PC-9 (cell line): ENCODE measurements around the gene CDNF. TPM values are rescaled to one million over a fixed set of nuclear protein-coding genes. Genes with fewer than 3 reads are reported as not detected.
A peak's percentile ranks its signal among the peaks of the same experiment; 100 is the strongest.

ENCODE experiments used
- Bru-seq: library from RNA; stranded (reverse); fragments of 400-500 nt; gene quantifications from one replicate; lab custom pipeline; 2021; lab: Mats Ljungman, UMichigan
- BruChase-seq, 2 experiments: library from RNA; stranded (reverse); fragments of 400-500 nt; gene quantifications; one replicate each; lab custom pipeline; 2021; lab: Mats Ljungman, UMichigan
- BruUV-seq: library from RNA; stranded (reverse); fragments of 400-500 nt; replicated peaks from 2 replicates; lab custom pipeline; 2021; lab: Mats Ljungman, UMichigan
- CTCF ChIA-PET: fragments of 300-600 bp; sonication (Branson Sonifier 250); formaldehyde crosslinking; loops from one replicate; lab custom pipeline; 2022; ENCODE audit warnings: antibody characterized with exemption; lab: Charles Lee
- POLR2A ChIA-PET: fragments of 300-600 bp; sonication (Branson Sonifier 250); formaldehyde crosslinking; loops from one replicate; lab custom pipeline; 2022; ENCODE audit warnings: antibody characterized with exemption; ENCODE audit not compliant: unreplicated experiment; lab: Charles Lee
- DNase-seq, 2 experiments: peaks; one replicate each; pipeline versions ENCODE4 v3.0.0 to v3.0.0-alpha.2; 2015 to 2022; ENCODE audit warnings: mixed read lengths in 1 of 2
- H2AFZ ChIP-seq: fragments of 200-600 bp; sonication (generic); 2 replicates; pipeline ENCODE4 v1.8.1; 2017; ENCODE audit warnings: antibody characterized with exemption
- H3F3A ChIP-seq: fragments of 200-600 bp; sonication (generic); 2 replicates; pipeline ENCODE4 v1.8.1; 2017; ENCODE audit warnings: antibody characterized with exemption, mild to moderate bottlenecking, low read depth; ENCODE audit not compliant: insufficient read depth
- H3K27ac ChIP-seq: fragments of 200-600 bp; sonication (generic); 2 replicates; pipeline ENCODE4 v1.6.1; 2016; ENCODE audit warnings: mixed run types
- H3K27me3 ChIP-seq: fragments of 200-600 bp; sonication (generic); 2 replicates; pipeline ENCODE4 v1.6.1; 2016; ENCODE audit warnings: low read depth, mixed run types; ENCODE audit not compliant: insufficient read depth
- H3K36me3 ChIP-seq: fragments of 200-600 bp; sonication (generic); 2 replicates; pipeline ENCODE4 v1.6.1; 2016; ENCODE audit warnings: low read depth, mixed run types
- H3K4me1 ChIP-seq: fragments of 200-600 bp; sonication (generic); replicated peaks from 2 replicates; pipeline ENCODE4 v1.6.1; 2016; ENCODE audit warnings: mixed run types; ENCODE audit not compliant: insufficient read depth
- H3K4me2 ChIP-seq: fragments of 200-600 bp; sonication (generic); 2 replicates; pipeline ENCODE4 v1.6.1; 2017; ENCODE audit warnings: mixed run types
- H3K4me3 ChIP-seq: fragments of 200-600 bp; sonication (generic); 2 replicates; pipeline ENCODE4 v1.6.1; 2016; ENCODE audit warnings: mixed run types
- H3K79me2 ChIP-seq: fragments of 200-600 bp; sonication (generic); 2 replicates; pipeline ENCODE4 v1.6.1; 2017; ENCODE audit warnings: low read depth, mixed run types
- H3K9me2 ChIP-seq: fragments of 200-600 bp; sonication (generic); 2 replicates; pipeline ENCODE4 v1.8.1; 2017; ENCODE audit warnings: mild to moderate bottlenecking; ENCODE audit not compliant: insufficient read depth
- H3K9me3 ChIP-seq: fragments of 200-600 bp; sonication (generic); 2 replicates; pipeline ENCODE4 v1.8.1; 2016; ENCODE audit warnings: low read depth; ENCODE audit not compliant: insufficient read depth
- H4K20me1 ChIP-seq: fragments of 200-600 bp; sonication (generic); 2 replicates; pipeline ENCODE4 v1.8.1; 2017; ENCODE audit not compliant: insufficient read depth
- CTCF ChIP-seq: fragments of 200-600 bp; sonication (generic); conservative IDR thresholded peaks from 2 replicates; pipeline ENCODE4 v1.6.1; 2017; ENCODE audit warnings: mixed run types, antibody characterized with exemption, mild to moderate bottlenecking, moderate library complexity
- EZH2 ChIP-seq: fragments of 200-600 bp; sonication (generic); IDR thresholded peaks from 2 replicates; pipeline ENCODE4 v1.8.0; 2017; ENCODE audit warnings: antibody characterized with exemption, low read depth
- intact Hi-C: fragments of 100-400 bp; cut with micrococcal nuclease; formaldehyde crosslinking; loops from one replicate; pipeline ENCODE4 v1.10.0; 2022; ENCODE audit not compliant: unreplicated experiment
- long read RNA-seq: library from polyadenylated mRNA; stranded (forward); transcript quantifications from one replicate; pipeline ENCODE4 v2.0.0, GENCODE V29; 2022
- total RNA-seq: library from RNA; stranded (reverse); gene quantifications from 2 replicates; pipeline ENCODE4 v1.2.3, GENCODE V29; 2021

CDNF gene
- total RNA-seq, result 0.48 and 1.2 TPM in 2 replicates
- percentile 43 among the genes with signal in this experiment for Bru-seq, nascent RNA
- percentile 36 among the genes with signal in this experiment for BruChase-seq, experiment 1, labeled RNA remaining after a 2-hour chase
- percentile 36 among the genes with signal in this experiment for BruChase-seq, experiment 2, labeled RNA remaining after a 6-hour chase
- long read RNA-seq, result 0 reads

- no peaks in the 10 kb centered on the region for H3K9me3 ChIP-seq
- POLR2A ChIA-PET, result interaction anchor here (0.5 to 1.1 kb wide), 9 partner anchors 13 to 309 kb away, joined by 3 to 15 read pairs (median 3); partner anchors contain the start of gene MEIG1
- intact Hi-C loops, result loop anchor here (2.0 to 5.0 kb wide), 5 partner anchors 186 to 341 kb away; partner anchors contain the start of gene RPP38
- H3K27me3 ChIP-seq, result no peaks in the 10 kb centered on the region
- no peaks in the 10 kb centered on the region for H4K20me1 ChIP-seq
- peak within 1 kb of the TSS; percentile 97 for H3K4me2 ChIP-seq
- peaks cover 14% of the 10 kb centered on the region for H3K4me1 ChIP-seq
- TF ChIP-seq CTCF (no peak), EZH2 (no peak)
- H3K79me2 ChIP-seq, result peaks cover 39% of the 10 kb centered on the region
- H3K9me2 ChIP-seq, result no peaks in the 10 kb centered on the region
- peak within 1 kb of the TSS; percentile 60 for H3K27ac ChIP-seq
- BruUV-seq, result no TSS peak
- peak; percentile 94 to 99 for DNase-seq
- H3K4me3 ChIP-seq, result peak within 1 kb of the TSS; percentile 80
- H3K36me3 ChIP-seq, result 0 out of 2 replicates have a peak, but pooled peaks cover 3% of the 10 kb centered on the region
- CTCF ChIA-PET, result interaction anchor here (0.6 to 1.1 kb wide), 3 partner anchors 15 to 1992 kb away, joined by 3 to 5 read pairs (median 3); no protein-coding TSS in a partner anchor
- no peaks in the 10 kb centered on the region for H3F3A ChIP-seq
- H2AFZ ChIP-seq, result peak within 1 kb of the TSS; percentile 88
Observed at GRCh38 chr10:14837757-14838581, at the start of gene CDNF, which contains the start of the genes HSPA14 and MSANTD7. CDNF (minus strand) TSS chr10:14838037; CDS start chr10:14837946, 91 bp downstream. HSPA14 (plus strand) TSS chr10:14838306; CDS start chr10:14838403, 97 bp downstream. MSANTD7 (plus strand) TSS chr10:14838306; CDS start chr10:14842285, 3,979 bp downstream.

- no peak for DNase-seq
- Histone ChIP-seq H3K36me3 (no peaks in the 10 kb centered on the region), H3K27ac (no peak overlapping the region), H3K9me2 (no peaks in the 10 kb centered on the region), H3K4me3 (no peak overlapping the region), H3K27me3 (no peaks in the 10 kb centered on the region), H3K9me3 (no peaks in the 10 kb centered on the region), H4K20me1 (no peaks in the 10 kb centered on the region; the same call in 1 of the 2 replicates), H3K4me1 (peaks cover 15% of the 10 kb centered on the region), H2AFZ (no peak overlapping the region), H3K4me2 (no peak overlapping the region), H3F3A (no peaks in the 10 kb centered on the region), H3K79me2 (peaks cover 93% of the 10 kb centered on the region)
- BruUV-seq, result no TSS peak
- CTCF ChIA-PET, result no interaction called here
- TF ChIP-seq CTCF (no peak), EZH2 (no peak)
- POLR2A ChIA-PET, result no interaction called here
- intact Hi-C loops, result no loop called here
Observed at GRCh38 chr10:14884082-14884481, 46.2 kb upstream of the CDNF start.

- no peak for TF ChIP-seq EZH2
- TSS peak; percentile 59 for BruUV-seq
- Histone ChIP-seq H4K20me1 (no peaks in the 10 kb centered on the region; the same call in 1 of the 2 replicates), H3K27me3 (no peaks in the 10 kb centered on the region), H3K27ac (no peak overlapping the region), H3F3A (peaks cover 10% of the 10 kb centered on the region; the same call in 1 of the 2 replicates), H3K9me3 (no peaks in the 10 kb centered on the region), H3K4me2 (peak overlapping the region; percentile 95), H3K9me2 (no peaks in the 10 kb centered on the region), H3K4me1 (peaks cover 24% of the 10 kb centered on the region), H2AFZ (peak overlapping the region; percentile 85; the same call in 1 of the 2 replicates), H3K79me2 (peaks cover 84% of the 10 kb centered on the region), H3K36me3 (no peaks in the 10 kb centered on the region), H3K4me3 (peak overlapping the region; percentile 67)
- CTCF ChIA-PET, result no interaction called here
- POLR2A ChIA-PET, result interaction anchor here (0.6 kb wide), 2 partner anchors 81 to 290 kb away, joined by 5 to 8 read pairs; no protein-coding TSS in a partner anchor
- no peak for DNase-seq
- intact Hi-C loops, result no loop called here
Observed at GRCh38 chr10:14880229-14880628, 42.4 kb upstream of the CDNF start.
